Testis (tissue), 3 donors: ENCODE results near the gene DNM3. TPM values are rescaled to one million over a fixed set of nuclear protein-coding genes. Genes with fewer than 3 reads are reported as not detected.

Source experiments
- DNase-seq: peaks from one replicate; pipeline ENCODE4 v3.0.0-alpha.2; 2019
- H3K27ac ChIP-seq, 2 donors: fragments of 200-600 bp; sonication (generic); one replicate each; pipeline ENCODE4 v1.5.1; 2019
- H3K27me3 ChIP-seq: fragments of 200-600 bp; sonication (generic); one replicate; pipeline ENCODE4 v1.5.1; 2019
- H3K36me3 ChIP-seq: fragments of 200-600 bp; sonication (generic); one replicate; pipeline ENCODE4 v1.5.1; 2017; ENCODE audit warnings: low read depth; ENCODE audit errors: missing control alignments
- H3K4me1 ChIP-seq: fragments of 200-600 bp; sonication (generic); one replicate; pipeline ENCODE4 v1.5.1; 2019
- H3K4me3 ChIP-seq, 2 donors: fragments of 200-600 bp; sonication (generic); one replicate each; pipeline ENCODE4 v1.5.1; 2017 to 2019
- H3K9me3 ChIP-seq: fragments of 200-600 bp; sonication (generic); one replicate; pipeline ENCODE4 v1.5.1; 2017
- CTCF ChIP-seq, 3 experiments: fragments of 450-650 bp in 2 of 3; fragments of 200-600 bp in 1 of 3; sonication (generic) in 1 of 3; IDR thresholded peaks; one replicate each; pipeline ENCODE4 v1.5.1; 2016 to 2019; ENCODE audit warnings: antibody characterized with exemption in 3 of 3, mild to moderate bottlenecking in 2 of 3, moderate library complexity in 1 of 3
- POLR2A ChIP-seq: fragments of 450-650 bp; IDR thresholded peaks from one replicate; pipeline ENCODE4 v1.6.1; 2017; ENCODE audit warnings: antibody characterized with exemption, mild to moderate bottlenecking, moderate library complexity
- WGBS, 2 donors: methylation state at CpG; one replicate each; pipeline ENCODE4 v1.1.5; 2018; 5-methylcytosine and 5-hydroxymethylcytosine counted together
- intact Hi-C: fragments of 100-400 bp; cut with DNase I; formaldehyde crosslinking; loops from one replicate; pipeline ENCODE4 v1.15.1; 2023; ENCODE audit warnings: low total_unique reads
- polyA plus RNA-seq: library from polyadenylated mRNA; stranded (reverse); fragments of 350-450 nt; fragmentation: Illumina TruSeq; extraction: RNeasy Lipid Tissue Mini Kit (QIAGEN cat#74804); gene quantifications from one replicate; pipeline ENCODE4 v1.2.3, GENCODE V29; 2014; ENCODE audit warnings: low read depth, low replicate concordance; ENCODE audit not compliant: insufficient read depth
- total RNA-seq, 2 donors: library from RNA; depleted of rRNA; stranded (reverse); fragments of >200 nt; gene quantifications; one replicate each; pipeline ENCODE4 v1.2.3, GENCODE V29; 2016

Gene DNM3
- total and polyA plus RNA-seq, 3 donors from 2014 or later, result 4.9 to 10.2 (median 8.4) TPM

- Histone ChIP-seq H3K36me3 (no peaks in the 10 kb centered on the region), H3K27ac (no peak overlapping the region), H3K9me3 (no peaks in the 10 kb centered on the region), H3K27me3 (no peaks in the 10 kb centered on the region), H3K4me1 (no peaks in the 10 kb centered on the region), H3K4me3 (no peak overlapping the region)
- DNase-seq, result no peak
- intact Hi-C loops, result no loop called here
- 66 to 67% methylated on average over 4 of the region's 4 CpGs for WGBS, 2 donors
- TF ChIP-seq POLR2A (no peak), CTCF (IDR thresholded peaks at IDR 0.05) (no peak)
These were observed 326.7 kb downstream of the DNM3 start for GRCh38 chr1:172167796-172168596.

GRCh38 chr1:172168597-172168872, 327.2 kb downstream of the DNM3 start:
- DNase-seq, result no peak
- TF ChIP-seq POLR2A, result no peak
- no peak for TF ChIP-seq CTCF (IDR thresholded peaks at IDR 0.05)
- WGBS, 2 donors, result 90% methylated on average over 2 of the region's 2 CpGs
- H3K4me1 ChIP-seq, result no peaks in the 10 kb centered on the region
- no peak overlapping the region for H3K27ac ChIP-seq
- no peak overlapping the region for H3K4me3 ChIP-seq
- H3K27me3 ChIP-seq, result no peaks in the 10 kb centered on the region
- intact Hi-C loops, result no loop called here
- no peaks in the 10 kb centered on the region for H3K9me3 ChIP-seq
- H3K36me3 ChIP-seq, result no peaks in the 10 kb centered on the region

GRCh38 chr1:172169836-172170235, 328.5 kb downstream of the DNM3 start:
- no peak for DNase-seq
- H3K27ac ChIP-seq, result no peak overlapping the region
- no peaks in the 10 kb centered on the region for H3K27me3 ChIP-seq
- H3K9me3 ChIP-seq, result no peaks in the 10 kb centered on the region
- TF ChIP-seq POLR2A, result no peak
- no peak overlapping the region for H3K4me3 ChIP-seq
- intact Hi-C loops, result no loop called here
- H3K36me3 ChIP-seq, result no peaks in the 10 kb centered on the region
- no peaks in the 10 kb centered on the region for H3K4me1 ChIP-seq

GRCh38 chr1:172172352-172172831, 331.1 kb downstream of the DNM3 start:
- no peak for DNase-seq
- H3K27ac ChIP-seq, result no peak overlapping the region
- H3K4me1 ChIP-seq, result no peaks in the 10 kb centered on the region
- H3K36me3 ChIP-seq, result no peaks in the 10 kb centered on the region
- 94% methylated on average over 5 of the region's 5 CpGs for WGBS, 2 donors
- no peaks in the 10 kb centered on the region for H3K27me3 ChIP-seq
- TF ChIP-seq POLR2A (no peak), CTCF (IDR thresholded peaks at IDR 0.05) (no peak)
- H3K4me3 ChIP-seq, result no peak overlapping the region
- H3K9me3 ChIP-seq, result no peaks in the 10 kb centered on the region
- intact Hi-C loops, result no loop called here

GRCh38 chr1:172176206-172176605, 334.9 kb downstream of the DNM3 start:
- no peak for DNase-seq
- intact Hi-C loops, result no loop called here
- Histone ChIP-seq H3K4me1 (no peaks in the 10 kb centered on the region), H3K27me3 (no peaks in the 10 kb centered on the region), H3K27ac (no peak overlapping the region), H3K36me3 (no peaks in the 10 kb centered on the region), H3K9me3 (no peaks in the 10 kb centered on the region), H3K4me3 (no peak overlapping the region)
- TF ChIP-seq CTCF (IDR thresholded peaks at IDR 0.05) (no peak), POLR2A (no peak)
- 92 to 96% methylated on average over 1 of the region's 1 CpG for WGBS, 2 donors
